ENCODE measurements around the gene TMEM132D.

The TMEM132D gene

DNA sequence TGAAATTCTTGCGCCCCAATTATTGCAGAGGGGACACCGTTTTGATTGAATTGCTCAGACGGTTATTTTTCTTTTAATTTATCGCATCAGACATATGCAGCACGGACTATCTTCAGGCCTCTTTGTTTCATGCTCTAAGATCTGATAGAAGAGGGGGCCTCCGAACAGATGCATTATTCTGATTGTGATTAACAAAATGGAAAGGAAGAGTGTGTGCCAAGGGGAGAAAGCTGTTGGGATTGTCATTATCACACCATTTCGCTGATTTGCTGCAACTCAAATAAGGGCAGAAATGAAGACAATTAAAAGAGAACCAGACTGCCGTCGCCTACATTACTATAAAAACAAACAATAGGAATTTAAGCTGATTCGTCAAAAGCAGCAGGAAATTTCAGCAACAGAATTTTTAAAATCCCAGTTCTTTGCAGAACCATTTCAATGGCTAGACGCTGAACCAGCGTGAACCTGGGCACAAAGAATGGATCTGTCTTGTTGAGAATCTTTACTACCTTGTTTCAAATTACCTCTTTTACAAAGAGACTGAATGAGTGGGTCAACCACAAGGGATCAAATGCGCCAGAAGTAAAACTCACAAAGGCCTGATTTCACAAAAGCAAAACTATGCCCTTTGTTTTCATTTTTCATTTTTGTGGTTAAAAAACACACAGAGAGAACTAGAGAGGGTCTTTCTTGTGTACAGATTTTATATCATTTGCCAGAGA is 30.6 kb downstream of the TMEM132D start:
- DNase-seq, result no peak

GRCh38 chr12:129871991-129872972 is 31.5 kb downstream of the TMEM132D start:
- no peak for DNase-seq

DNA sequence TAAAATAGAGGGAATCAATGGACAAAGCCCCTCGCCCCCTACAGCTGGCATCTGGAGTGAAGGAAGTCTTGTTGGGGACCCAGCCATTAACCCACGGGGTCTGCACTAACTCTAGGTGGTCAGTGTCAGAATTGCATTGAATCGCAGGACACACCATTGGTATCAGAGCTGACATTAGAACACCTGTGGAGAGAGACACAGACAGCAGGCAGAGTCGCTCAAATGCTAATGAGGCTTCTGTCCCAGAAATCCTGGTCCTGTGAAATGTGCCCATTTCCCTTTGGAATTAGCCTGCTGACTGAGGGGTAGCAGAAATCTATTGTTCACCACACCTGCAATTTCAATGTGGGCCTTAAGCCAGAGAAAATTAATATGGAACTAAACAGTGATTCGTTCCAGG is 33.0 kb downstream of the TMEM132D start:
- no peak for DNase-seq

GRCh38 chr12:129870136-129870535 is 33.7 kb downstream of the TMEM132D start:
- no peak for DNase-seq

GRCh38 chr12:129868575-129868974 is 35.2 kb downstream of the TMEM132D start:
- no peak for DNase-seq

DNA sequence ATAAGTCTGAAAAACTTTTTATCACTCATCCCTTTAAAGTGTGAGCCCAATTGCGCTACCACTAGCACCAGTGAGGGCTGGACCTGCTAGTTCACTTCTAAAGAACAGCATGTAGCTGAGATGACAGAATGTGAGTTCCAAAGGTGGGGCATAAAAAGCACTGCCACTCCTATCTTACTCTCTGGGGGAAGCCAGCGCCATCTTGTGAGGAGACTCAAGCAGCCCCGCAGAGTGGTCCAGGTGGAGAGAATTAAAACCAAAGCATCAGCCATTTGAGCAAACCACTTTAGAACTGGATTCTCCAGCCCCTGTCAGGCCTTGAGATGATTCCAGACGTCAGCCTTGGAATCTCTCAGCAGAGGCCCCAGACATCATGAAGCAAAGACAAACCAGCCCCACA is 39.9 kb downstream of the TMEM132D start:
- no peak for DNase-seq

- DNase-seq, result no peak
These were observed 41.2 kb downstream of the TMEM132D start for GRCh38 chr12:129862561-129863175.

- no peak for DNase-seq
These were observed 41.9 kb downstream of the TMEM132D start for GRCh38 chr12:129861951-129862350.

GRCh38 chr12:129854591-129854990 is 49.2 kb downstream of the TMEM132D start:
- DNase-seq, result no peak

- DNase-seq, result no peak
These were observed 52.5 kb downstream of the TMEM132D start for GRCh38 chr12:129851296-129851695.

- no peak for DNase-seq
These were observed 54.9 kb downstream of the TMEM132D start for GRCh38 chr12:129848876-129849275.

GRCh38 chr12:129847063-129847462 is 56.8 kb downstream of the TMEM132D start:
- no peak for DNase-seq

DNA sequence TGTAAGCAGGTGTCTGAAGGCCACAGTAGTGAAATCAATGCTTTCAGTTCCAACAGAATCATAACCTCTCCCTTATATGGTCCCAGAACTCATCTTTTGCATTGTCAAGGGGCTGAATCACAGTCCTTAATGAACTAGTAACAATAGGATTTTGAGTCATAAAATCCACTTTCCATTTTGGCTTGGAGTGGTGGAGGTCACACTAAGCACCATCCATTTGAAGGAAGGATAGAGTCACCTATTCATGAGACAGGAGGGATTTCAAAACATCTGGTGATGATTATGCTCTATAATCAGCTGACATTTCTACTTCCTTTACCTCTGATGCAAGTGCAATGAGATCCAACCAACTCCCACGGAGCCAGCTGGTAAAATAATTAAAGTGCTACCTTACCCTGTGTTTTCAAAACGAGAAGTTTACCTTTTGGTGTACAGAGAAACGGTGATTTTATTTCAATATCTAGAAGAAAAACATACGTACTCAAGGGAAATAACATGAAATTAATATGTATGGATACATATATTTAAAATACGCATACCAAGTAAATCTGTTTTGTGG is 59.1 kb downstream of the TMEM132D start:
- DNase-seq, result no peak

DNA sequence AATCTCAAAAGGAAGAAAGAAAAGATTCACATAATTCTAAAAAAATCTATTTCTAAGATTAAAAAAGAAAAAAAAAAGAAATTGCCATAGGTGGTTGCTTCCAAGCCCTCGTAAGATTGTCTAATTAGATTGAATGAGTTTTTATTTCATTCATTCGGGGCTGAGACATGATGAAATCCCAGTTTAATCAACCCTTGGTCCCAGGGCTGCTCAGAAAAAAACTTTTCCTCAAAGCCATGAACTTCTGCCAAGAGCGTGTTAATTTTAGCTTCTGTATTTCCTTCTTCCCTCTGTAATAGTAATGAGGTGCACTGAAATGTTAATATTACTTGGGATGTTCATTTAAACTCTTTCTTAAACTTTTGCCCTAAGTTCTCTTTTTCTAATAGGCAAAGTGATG is 62.6 kb downstream of the TMEM132D start:
- no peak for DNase-seq

DNA sequence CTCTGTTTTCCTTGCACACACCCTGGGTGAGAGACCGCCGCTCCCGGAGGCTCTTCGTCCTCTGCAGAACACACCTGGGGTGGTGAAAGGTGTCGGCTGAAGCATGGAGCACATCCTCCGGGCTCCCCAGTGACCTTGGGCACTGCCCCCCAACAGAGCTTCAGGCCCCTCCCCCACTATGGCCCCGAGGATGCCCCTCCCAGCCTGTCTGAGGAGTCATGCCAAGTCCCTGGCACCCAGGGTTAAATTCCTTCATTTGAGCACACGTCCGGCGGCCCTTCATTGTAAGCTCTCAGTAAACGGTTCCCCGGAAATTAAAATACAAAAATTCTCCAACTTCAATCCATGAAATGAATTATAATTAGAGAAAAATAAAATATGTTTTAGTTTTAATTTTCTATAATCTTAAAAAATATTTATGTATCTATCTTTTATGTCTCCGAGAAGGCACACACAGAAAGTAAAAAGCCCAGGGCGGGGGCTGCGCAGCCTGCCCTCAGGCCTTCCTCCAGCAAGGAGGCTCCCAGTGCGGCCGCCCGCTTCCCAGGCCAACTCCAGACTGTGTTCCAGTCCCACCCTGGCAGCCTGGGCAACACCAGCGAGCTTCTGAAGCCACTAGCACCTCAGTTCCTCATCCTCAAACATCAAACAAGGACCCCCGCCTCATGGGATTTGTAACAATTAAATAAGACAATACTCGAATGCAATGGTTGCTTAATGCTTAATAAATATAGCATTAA is 63.5 kb downstream of the TMEM132D start:
- DNase-seq, result no peak

DNA sequence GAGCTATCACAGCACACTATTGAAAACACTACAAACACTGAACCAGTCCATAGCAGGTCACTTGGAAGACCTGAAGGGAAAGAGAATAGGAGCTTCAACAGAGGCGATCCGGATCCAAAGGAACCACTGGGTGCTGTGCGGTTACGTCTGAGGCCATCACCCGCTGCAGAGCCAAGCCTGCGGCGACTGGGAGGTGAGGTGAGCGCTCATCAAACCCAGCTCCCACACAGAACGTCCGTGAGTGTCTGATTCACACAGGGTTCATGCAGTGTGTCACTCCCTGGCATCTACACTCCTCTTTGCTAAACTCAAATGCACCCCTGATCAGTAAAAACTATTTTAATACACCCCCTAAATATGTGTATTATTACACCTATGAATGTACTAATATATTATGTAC is 64.1 kb downstream of the TMEM132D start:
- DNase-seq, result no peak

DNA sequence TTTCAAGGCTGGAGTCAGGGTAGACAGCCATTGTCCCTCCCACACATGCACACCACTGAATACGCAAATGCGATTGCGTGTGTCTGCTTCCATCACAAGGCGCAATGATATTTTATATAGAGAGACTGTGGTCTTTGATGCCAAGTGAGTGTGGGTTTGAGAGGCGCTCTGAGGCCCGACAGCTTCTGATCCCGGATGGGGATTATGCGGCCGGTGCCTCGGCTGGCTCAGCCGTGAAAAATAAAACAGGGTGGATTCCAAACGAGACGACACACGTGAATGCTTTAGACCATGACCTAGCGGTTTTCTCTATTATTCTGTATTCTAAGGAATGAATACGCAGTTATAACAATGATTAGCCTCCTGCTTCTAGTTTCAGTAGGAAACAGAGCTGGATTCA is 72.5 kb downstream of the TMEM132D start:
- no peak for DNase-seq

GRCh38 chr12:129830796-129831195 is 73.0 kb downstream of the TMEM132D start:
- DNase-seq, result no peak

DNA sequence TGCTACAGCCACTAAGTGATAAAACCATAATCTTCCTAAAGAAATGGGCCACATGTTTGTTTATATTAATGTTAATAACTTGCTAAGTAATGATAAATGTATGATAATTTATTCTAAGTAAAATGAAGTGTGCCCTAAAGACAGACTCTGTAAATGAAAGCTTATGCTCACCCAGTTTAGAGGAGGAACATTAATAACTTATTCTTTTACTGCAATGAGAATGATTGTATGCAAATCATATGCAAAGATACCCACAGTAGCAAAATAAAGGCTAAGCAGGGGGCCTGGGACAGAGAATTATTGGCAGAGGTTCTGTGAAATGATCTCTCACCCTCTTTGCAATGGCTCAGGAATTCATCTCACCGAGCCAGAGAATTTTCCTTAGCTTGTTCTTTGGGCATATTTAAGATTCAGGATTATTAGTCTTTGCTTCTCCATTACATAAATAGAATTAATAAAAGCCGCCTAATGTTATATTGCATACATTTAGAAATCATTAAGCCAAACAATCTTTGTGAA is 75.9 kb downstream of the TMEM132D start:
- no peak for DNase-seq

DNA sequence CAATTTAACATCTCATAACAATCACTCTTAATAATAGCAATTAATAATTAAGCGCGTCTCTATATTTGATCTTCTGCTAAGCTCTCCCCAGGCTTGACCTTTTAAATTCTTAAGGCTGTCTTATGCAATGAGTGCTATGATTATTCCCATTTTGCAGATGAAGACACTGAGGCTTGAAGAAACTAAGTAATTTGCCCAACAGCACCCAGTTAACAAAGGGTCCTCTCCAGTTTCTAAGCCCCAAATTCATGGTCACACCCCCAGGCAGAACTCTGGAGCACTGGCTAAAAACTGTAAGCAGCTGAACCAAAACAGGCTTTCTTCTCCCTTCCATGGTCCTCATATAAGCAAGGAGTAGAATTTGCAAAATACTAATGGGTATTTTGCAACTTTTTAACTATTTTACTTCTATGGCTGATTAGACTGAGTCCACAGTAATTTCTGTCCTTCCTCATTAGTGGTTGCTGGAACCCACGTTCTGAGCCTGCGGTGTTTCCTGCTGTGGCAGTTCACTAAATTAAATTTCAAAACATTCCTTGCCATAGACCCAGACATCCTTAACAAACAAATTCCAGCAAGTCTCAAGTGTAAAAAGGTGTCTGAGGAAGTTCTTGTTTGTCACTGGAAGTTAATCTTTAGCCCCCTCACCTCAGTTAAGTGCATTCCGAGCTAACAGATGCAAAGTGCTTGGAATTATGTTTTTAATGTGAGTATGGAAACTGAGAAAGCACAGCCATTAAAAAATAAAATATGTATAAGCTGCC is 76.5 kb downstream of the TMEM132D start:
- no peak for DNase-seq

DNA sequence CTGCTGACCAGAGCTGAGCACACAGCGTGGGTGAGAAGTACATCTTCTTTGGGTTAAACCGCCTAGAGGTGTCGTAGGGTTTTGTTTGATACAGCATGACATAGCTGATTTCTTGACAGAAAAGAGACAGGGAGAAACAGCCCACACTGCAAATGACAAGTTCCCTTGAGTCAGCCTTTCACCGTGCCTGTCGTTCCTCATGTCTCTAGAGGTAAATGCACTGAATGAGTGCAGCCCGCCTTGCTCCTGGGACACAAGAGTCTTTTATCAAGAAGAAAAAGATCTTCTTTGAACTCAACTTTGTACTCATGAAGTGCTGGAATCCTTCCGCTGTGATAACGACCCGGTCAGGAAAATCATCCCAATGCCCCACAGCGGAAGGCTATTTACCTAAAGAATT is 77.6 kb downstream of the TMEM132D start:
- DNase-seq, result no peak

- no peak for DNase-seq
These were observed 78.5 kb downstream of the TMEM132D start for GRCh38 chr12:129825316-129825715.

All from SHP77 treated with DMSO at 0.1 percent for 48 hours (cell line).